AG09319 (cell line): ENCODE results near the gene GNAQ.

ENCODE experiments used
- DNase-seq: peaks from one replicate; pipeline ENCODE4 v3.0.0-alpha.2; 2010; ENCODE audit warnings: low read depth; ENCODE audit errors: extremely low read depth
- TF ChIP-seq, protein P1 (sequence below): IDR thresholded peaks from 2 replicates; pipeline ENCODE4 v1.5.1; 2011; ENCODE audit warnings: low read depth, mild to moderate bottlenecking, inconsistent platforms, low read length, moderate library complexity

GNAQ gene

DNA sequence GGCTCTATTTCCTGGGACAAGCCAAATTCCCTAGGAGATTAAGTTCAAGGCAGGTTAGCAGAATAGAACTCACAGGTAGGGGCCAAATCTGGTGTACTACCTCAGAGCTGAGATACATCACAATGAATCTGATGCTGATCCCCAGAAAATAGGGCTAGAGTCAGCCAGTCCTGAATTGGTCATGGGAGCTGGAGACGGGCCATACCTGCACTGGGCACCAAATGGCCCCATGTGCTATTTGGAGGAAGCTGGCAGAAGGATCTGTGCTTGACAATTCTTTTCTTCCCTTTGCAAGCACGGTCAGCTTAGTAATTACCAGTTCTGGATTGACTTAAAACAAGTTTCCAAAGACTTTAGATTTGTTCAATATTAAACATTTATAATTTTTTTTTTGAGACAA lies 10.4 kb upstream of the GNAQ start:
- TF ChIP-seq, protein P1, sequence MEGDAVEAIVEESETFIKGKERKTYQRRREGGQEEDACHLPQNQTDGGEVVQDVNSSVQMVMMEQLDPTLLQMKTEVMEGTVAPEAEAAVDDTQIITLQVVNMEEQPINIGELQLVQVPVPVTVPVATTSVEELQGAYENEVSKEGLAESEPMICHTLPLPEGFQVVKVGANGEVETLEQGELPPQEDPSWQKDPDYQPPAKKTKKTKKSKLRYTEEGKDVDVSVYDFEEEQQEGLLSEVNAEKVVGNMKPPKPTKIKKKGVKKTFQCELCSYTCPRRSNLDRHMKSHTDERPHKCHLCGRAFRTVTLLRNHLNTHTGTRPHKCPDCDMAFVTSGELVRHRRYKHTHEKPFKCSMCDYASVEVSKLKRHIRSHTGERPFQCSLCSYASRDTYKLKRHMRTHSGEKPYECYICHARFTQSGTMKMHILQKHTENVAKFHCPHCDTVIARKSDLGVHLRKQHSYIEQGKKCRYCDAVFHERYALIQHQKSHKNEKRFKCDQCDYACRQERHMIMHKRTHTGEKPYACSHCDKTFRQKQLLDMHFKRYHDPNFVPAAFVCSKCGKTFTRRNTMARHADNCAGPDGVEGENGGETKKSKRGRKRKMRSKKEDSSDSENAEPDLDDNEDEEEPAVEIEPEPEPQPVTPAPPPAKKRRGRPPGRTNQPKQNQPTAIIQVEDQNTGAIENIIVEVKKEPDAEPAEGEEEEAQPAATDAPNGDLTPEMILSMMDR, result no peak

DNA sequence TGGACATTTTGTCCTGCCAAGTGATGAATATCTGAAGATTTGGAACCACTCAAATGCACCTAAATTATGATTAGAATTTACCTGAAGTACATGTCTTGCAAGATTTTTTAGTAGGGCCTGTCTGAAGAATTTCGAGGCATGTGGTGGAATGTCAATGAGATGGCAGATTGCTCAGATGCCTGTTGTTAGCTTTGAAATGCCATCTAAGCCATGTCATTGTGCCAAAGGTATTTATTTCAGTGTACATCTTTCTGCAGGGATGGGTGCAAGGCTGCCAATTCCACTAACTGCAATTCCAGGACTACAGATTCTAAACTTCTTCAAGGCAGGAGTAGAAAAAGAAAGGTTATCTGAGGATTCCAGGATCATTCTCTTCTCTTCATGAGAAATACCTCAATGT lies 9.1 kb upstream of the GNAQ start:
- TF ChIP-seq, protein P1, result no peak
- DNase-seq, result no peak

More for the DNA sequence above, 10.4 kb upstream of the GNAQ start:
- no peak for DNase-seq

DNA sequence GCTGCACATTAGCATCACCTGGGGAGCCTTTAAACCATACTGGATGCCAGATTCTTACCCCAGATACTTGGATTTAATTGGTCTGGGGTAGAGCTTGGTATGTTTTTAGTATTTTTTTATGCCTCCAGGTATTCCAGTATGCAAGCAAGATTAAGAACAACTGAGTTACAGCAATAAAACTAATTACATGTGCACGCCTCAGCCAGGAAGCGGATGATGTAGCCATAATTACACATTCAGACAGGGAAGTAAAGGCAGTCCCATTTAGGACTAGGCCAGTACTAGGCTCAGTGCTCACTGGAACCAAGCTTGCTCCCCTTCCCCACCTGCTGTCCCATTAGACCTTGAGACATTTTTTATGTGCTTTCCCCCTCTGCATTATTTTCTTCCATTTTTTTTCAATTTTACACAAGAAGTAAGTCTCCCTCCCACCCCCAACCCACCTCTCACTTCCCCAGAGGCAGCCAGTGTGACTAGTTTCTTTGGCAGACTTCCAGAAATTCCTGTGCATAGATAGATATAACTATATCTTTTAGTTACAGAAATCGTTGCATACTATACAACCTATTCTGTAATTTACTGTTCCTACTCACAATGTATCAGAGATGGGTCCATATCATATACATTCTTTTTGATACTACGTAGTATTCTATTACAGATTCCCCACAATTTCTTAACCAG lies 7.1 kb upstream of the GNAQ start:
- TF ChIP-seq, protein P1, result no peak
- DNase-seq, result no peak

DNA sequence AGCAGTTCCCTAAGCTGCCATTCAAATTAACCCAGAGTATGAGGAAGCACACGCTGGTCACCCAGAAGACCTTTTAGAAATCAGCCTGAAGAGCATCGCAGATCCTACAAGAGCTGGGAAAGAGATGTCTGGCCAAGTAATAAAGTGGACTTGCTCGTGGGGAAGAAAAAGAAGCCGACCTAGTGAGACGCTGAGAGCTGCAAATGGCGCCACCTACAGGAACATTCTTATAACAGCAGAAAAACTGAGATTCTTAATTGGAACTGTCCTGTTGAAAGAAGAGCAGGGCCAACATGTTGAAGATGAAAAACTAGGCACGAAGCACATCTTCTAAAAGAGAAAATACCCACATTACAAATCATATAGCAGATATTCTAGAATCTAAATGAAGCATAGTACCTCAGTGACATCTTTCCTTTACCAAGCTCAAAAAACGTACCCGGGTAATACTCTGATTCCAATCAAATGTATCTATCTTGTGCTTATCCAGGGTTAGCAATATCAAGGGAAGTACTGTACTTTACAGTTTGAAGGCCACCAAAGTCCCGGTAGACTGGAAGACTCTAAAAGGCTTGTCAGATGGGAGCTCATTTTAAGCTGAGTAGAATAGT lies 3.9 kb upstream of the GNAQ start:
- TF ChIP-seq, protein P1, result peak; percentile 83
- DNase-seq, result peak; percentile 75

DNA sequence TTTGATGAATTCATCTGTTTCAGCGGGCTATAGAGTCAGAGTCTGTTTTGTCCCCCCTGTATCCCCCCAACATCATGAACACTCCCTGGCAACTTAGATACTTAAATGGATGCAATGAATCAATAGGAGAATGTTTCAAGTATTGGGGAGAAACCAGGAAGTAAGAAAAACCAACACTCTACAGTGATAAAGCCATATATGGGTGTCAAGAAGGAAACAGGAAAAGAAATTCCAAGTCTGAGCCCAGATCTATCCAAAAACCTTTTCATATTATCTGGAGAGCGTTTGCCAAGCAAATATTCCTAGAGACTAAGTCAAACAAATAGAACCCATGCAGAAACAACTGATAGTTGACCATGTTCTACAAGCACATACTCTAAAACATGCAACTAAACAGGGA lies 2.3 kb upstream of the GNAQ start:
- no peak for DNase-seq

DNA sequence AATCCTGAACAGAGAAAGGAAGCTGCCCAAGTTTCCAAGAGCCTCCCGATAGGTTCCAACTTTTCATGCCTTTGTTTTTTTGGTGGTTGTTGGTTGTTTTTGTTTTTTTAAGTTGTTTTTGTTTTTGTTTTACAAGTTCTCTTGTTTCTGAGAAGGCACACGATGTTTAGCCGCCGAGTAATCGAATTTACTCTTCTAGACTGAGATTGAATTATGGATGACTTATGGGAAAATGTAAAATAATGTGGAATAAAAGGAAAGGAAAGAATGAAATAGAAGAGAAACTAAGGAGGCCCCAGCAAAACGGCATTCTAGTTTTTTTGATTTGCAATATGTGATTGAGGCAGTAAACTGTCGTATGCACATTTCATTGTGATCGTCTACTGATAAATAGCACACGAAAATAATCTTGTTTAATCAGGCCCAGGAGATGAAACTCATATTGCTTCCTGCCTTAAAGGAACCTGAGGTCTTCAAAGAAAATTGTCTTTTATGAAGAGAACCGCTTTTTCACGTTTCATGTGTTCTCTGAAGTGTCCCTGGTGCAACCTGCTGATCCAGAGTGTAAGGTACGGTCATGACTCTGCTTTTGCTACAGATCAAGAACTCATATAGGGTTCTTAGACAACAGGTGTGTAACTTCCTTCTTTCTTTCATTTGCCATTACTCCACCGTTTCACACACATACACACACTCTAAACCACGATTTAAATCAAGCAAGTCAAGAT lies 1.3 kb upstream of the GNAQ start:
- TF ChIP-seq, protein P1, result no peak
- no peak for DNase-seq

More for the DNA sequence above, 2.3 kb upstream of the GNAQ start:
- TF ChIP-seq, protein P1, result no peak
